PC-3 (cell line): ENCODE measurements around the gene CPEB3.

ENCODE experiments used
- CTCF ChIP-seq: fragments of 300-600 bp; sonication (generic); conservative IDR thresholded peaks from 2 replicates; pipeline ENCODE4 v1.5.1; 2017; ENCODE audit warnings: antibody characterized with exemption, low read depth, mild to moderate bottlenecking, low read length
- EZH2 ChIP-seq: fragments of 300-600 bp; sonication (generic); IDR thresholded peaks from one replicate; pipeline ENCODE4 v1.6.1; 2017; ENCODE audit warnings: antibody characterized with exemption, mild to moderate bottlenecking, low read length; ENCODE audit not compliant: unreplicated experiment

GRCh38 chr10:92031580-92031979 is 259.3 kb downstream of the CPEB3 start:
- TF ChIP-seq EZH2 = no peak
- TF ChIP-seq CTCF = no peak
